GM12878 (cell line): ENCODE measurements around the gene RAB4B. TPM values are rescaled to one million over a fixed set of nuclear protein-coding genes. Genes with fewer than 3 reads are reported as not detected.
A peak's percentile ranks its signal among the peaks of the same experiment; 100 is the strongest.
"Not testable (repeated sequence)": the region's sequence is repeated elsewhere in the genome, so short reads cannot be mapped to it uniquely, and the experiment has no call there.

Source experiments
- ATAC-seq: fragments of 200-7000 bp; cut with Tn5 transposase; 3 replicates; pipeline ENCODE4 v1.9.1; 2020; ENCODE audit warnings: mild to moderate bottlenecking, moderate library complexity
- BruUV-seq: library from RNA; stranded (reverse); fragments of 400-500 nt; replicated peaks from 2 replicates; lab custom pipeline; 2021; lab: Mats Ljungman, UMichigan
- CTCF ChIA-PET: fragments of 300-600 bp; sonication (Branson Sonifier 250); formaldehyde crosslinking; extraction: SDS; loops from one replicate; lab custom pipeline; 2021; ENCODE audit warnings: inconsistent platforms; lab: Yijun Ruan, JAX
- POLR2A ChIA-PET: fragments of 350-600 bp; formaldehyde crosslinking; extraction: SDS; loops from one replicate; lab custom pipeline; 2021; ENCODE audit warnings: inconsistent platforms; lab: Charles Lee
- RAD21 ChIA-PET: fragments of 300-600 bp; sonication (Branson Sonifier 250); formaldehyde crosslinking; loops from one replicate; lab custom pipeline; 2023; ENCODE audit warnings: antibody characterized with exemption; ENCODE audit not compliant: unreplicated experiment; lab: Charles Lee
- SMC1A ChIA-PET: fragments of 300-600 bp; sonication (Branson Sonifier 250); formaldehyde crosslinking; loops from one replicate; lab custom pipeline; 2023; ENCODE audit not compliant: unreplicated experiment, uncharacterized antibody; lab: Charles Lee
- DNase-seq: peaks from one replicate; pipeline ENCODE4 v3.0.0-alpha.2; 2011; ENCODE audit warnings: low read depth, low spot score
- FAIRE-seq: peaks from 3 replicates; lab custom pipeline; 2011; peaks lifted over from hg19 to GRCh38; lab: Jason Lieb, UNC
- H2AFZ ChIP-seq: 2 replicates; pipeline ENCODE4 v1.6.0; 2011; ENCODE audit warnings: low read depth, low read length, control low read depth; ENCODE audit not compliant: control insufficient read depth
- H3K27ac ChIP-seq: 2 replicates; pipeline ENCODE4 v1.5.1; 2011; ENCODE audit warnings: control low read depth; ENCODE audit not compliant: control insufficient read depth, insufficient read depth
- H3K27me3 ChIP-seq, 2 experiments: replicated peaks in 1 of 2; 2 replicates each; pipeline versions ENCODE4 v1.6.0 to v1.6.1; 2011; ENCODE audit warnings: low read length in 1 of 2; ENCODE audit not compliant: control insufficient read depth in 2 of 2, insufficient read depth in 2 of 2
- H3K36me3 ChIP-seq, 2 experiments: 2 replicates each; pipeline ENCODE4 v1.5.1; 2011; ENCODE audit warnings: low read length in 1 of 2; ENCODE audit not compliant: control insufficient read depth in 2 of 2, insufficient read depth in 2 of 2
- H3K4me1 ChIP-seq: 2 replicates; pipeline ENCODE4 v1.6.1; 2011; ENCODE audit warnings: mild to moderate bottlenecking, low read length, moderate library complexity, mixed read lengths; ENCODE audit not compliant: control insufficient read depth, insufficient read depth
- H3K4me2 ChIP-seq: 2 replicates; pipeline ENCODE4 v1.6.0; 2011; ENCODE audit warnings: control low read depth; ENCODE audit not compliant: control insufficient read depth, insufficient read depth
- H3K4me3 ChIP-seq: fragments of 200-600 bp; sonication (generic); 2 replicates; pipeline ENCODE4 v1.5.1; 2016
- H3K79me2 ChIP-seq: 2 replicates; pipeline ENCODE4 v1.6.0; 2011; ENCODE audit warnings: low read length; ENCODE audit not compliant: control insufficient read depth, insufficient read depth
- H3K9ac ChIP-seq: 2 replicates; pipeline ENCODE4 v1.8.0; 2011; ENCODE audit warnings: low read length, control low read depth, mixed read lengths; ENCODE audit not compliant: control insufficient read depth, insufficient read depth
- H3K9me3 ChIP-seq: replicated peaks from 3 replicates; pipeline ENCODE4 v1.5.1; 2011; ENCODE audit warnings: mild to moderate bottlenecking, low read length; ENCODE audit not compliant: control insufficient read depth, insufficient read depth
- H4K20me1 ChIP-seq: 2 replicates; pipeline ENCODE4 v1.6.0; 2011; ENCODE audit not compliant: control insufficient read depth, insufficient read depth
- EED ChIP-seq: sonication (generic); IDR thresholded peaks from 2 replicates; pipeline ENCODE4 v1.6.1; 2016; ENCODE audit warnings: antibody characterized with exemption, low read depth
- IKZF1 ChIP-seq: fragments of 450-650 bp; conservative IDR thresholded peaks from 2 replicates; pipeline ENCODE4 v1.6.1; 2017; ENCODE audit warnings: antibody characterized with exemption, mild to moderate bottlenecking
- IKZF2 ChIP-seq, 2 experiments: fragments of 450-650 bp; IDR thresholded peaks; 2 replicates each; pipeline ENCODE4 v1.6.1; 2017; ENCODE audit warnings: mild to moderate bottlenecking in 2 of 2, moderate library complexity in 2 of 2
- RUNX3 ChIP-seq: IDR thresholded peaks from 2 replicates; pipeline ENCODE4 v1.6.1; 2012; ENCODE audit warnings: low read length, inconsistent platforms
- SPI1 ChIP-seq: IDR thresholded peaks from 2 replicates; pipeline ENCODE4 v1.6.1; 2011; ENCODE audit warnings: low read depth, mild to moderate bottlenecking, low read length, moderate library complexity, borderline replicate concordance; ENCODE audit not compliant: insufficient read depth
- WGBS: methylation state at CpG from one replicate; pipeline ENCODE4 v1.1.6; 2016; ENCODE audit warnings: low lambda C conversion rate; ENCODE audit not compliant: insufficient replicate concordance, insufficient coverage; ENCODE audit errors: missing lambda C conversion rate; 5-methylcytosine and 5-hydroxymethylcytosine counted together
- in situ Hi-C: fragments of 300-500 bp; cut with MboI; formaldehyde crosslinking; loops from 9 replicates; pipeline ENCODE4 v1.14.3; 2018; ENCODE audit warnings: mixed read lengths
- intact Hi-C: fragments of 100-400 bp; cut with micrococcal nuclease; formaldehyde crosslinking; loops from one replicate; pipeline ENCODE4 v1.14.2; 2022; ENCODE audit not compliant: unreplicated experiment
- polyA plus RNA-seq, 11 experiments: library from polyadenylated mRNA; depleted of rRNA in 4 of 11; unstranded in 6 of 11; stranded (reverse) in 5 of 11; fragments of >200 nt; fragmentation: Nextera tagmentation in 4 of 11; fragmentation: Illumina TruSeq in 1 of 11; extraction: Ambion mirVana in 4 of 11; extraction: Trizol in 1 of 11; gene quantifications; 1 replicate in 1 of 11; 2 replicates in 10 of 11; pipeline versions ENCODE4 v1.2.1 to v1.2.3, GENCODE V29; 2011 to 2016; ENCODE audit warnings: inconsistent platforms in 2 of 11, missing spikeins in 2 of 11, low read depth in 1 of 11
- total RNA-seq, 4 experiments: library from RNA; depleted of rRNA in 3 of 4; stranded (reverse); fragments of >200 nt in 3 of 4; fragmentation: Illumina TruSeq in 1 of 4; extraction: Trizol in 1 of 4; gene quantifications; 2 replicates each; pipeline versions ENCODE4 v1.2.1 to v1.2.3, GENCODE V29; 2013 to 2021

Gene RAB4B
- total and polyA plus RNA-seq, 10 of the 15 experiments (the other 5 are each of a cell fraction or from before 2014, with no cell fraction given), result 0.60 to 51.5 (median 27.7) TPM

- CTCF ChIA-PET, H3K27me3 ChIP-seq, BruUV-seq, H3K9me3 ChIP-seq, H2AFZ ChIP-seq, H3K4me3 ChIP-seq, POLR2A ChIA-PET, H3K79me2 ChIP-seq, FAIRE-seq, H3K36me3 ChIP-seq, H3K27ac ChIP-seq, intact Hi-C loops, H3K9ac ChIP-seq, DNase-seq, H4K20me1 ChIP-seq, ATAC-seq: not testable (repeated sequence)
- Histone ChIP-seq H3K4me2 (0 out of 2 replicates have a peak overlapping the region, but pooled peaks have one; percentile 13), H3K4me1 (peaks cover 11% of the 10 kb centered on the region)
- ChIA-PET RAD21 (interaction anchor here (0.6 kb wide), 1 partner anchor 157 kb away, joined by 3 read pairs; no protein-coding TSS in a partner anchor), SMC1A (interaction anchor here (0.8 kb wide), 1 partner anchor 160 kb away, joined by 3 read pairs; no protein-coding TSS in a partner anchor)
- 57% methylated on average over 9 of the region's 9 CpGs for WGBS
- TF ChIP-seq IKZF2 (IDR thresholded peaks at IDR 0.05), result 0 out of 4 replicates have a peak, but pooled peaks of 1 of the 2 experiments have one; percentile 17
- TF ChIP-seq RUNX3, result peak; percentile 79
- peak; percentile 59; the same call in 1 of the 2 replicates for TF ChIP-seq EED
- 0 out of 2 replicates have a peak, but pooled peaks have one; percentile 19 for TF ChIP-seq IKZF1
- peak; percentile 63; the same call in 1 of the 2 replicates for TF ChIP-seq SPI1
- in situ Hi-C loops, result loop anchor here (5.0 kb wide), 1 partner anchor 166 kb away; no protein-coding TSS in a partner anchor
Observed at GRCh38 chr19:40822704-40823553, 44.9 kb downstream of the RAB4B start.

- H3K4me2 ChIP-seq, intact Hi-C loops, H3K36me3 ChIP-seq, POLR2A ChIA-PET, H3K9ac ChIP-seq, H3K27me3 ChIP-seq, H2AFZ ChIP-seq, H3K4me1 ChIP-seq, H3K27ac ChIP-seq, RAD21 ChIA-PET, H3K4me3 ChIP-seq, FAIRE-seq, H3K79me2 ChIP-seq, H4K20me1 ChIP-seq, ATAC-seq, H3K9me3 ChIP-seq, DNase-seq, BruUV-seq, SMC1A ChIA-PET: not testable (repeated sequence)
- WGBS, result 66% methylated on average over 16 of the region's 16 CpGs
- CTCF ChIA-PET, result interaction anchor here (0.6 to 1.6 kb wide), 2 partner anchors 19 to 162 kb away, joined by 3 to 5 read pairs; no protein-coding TSS in a partner anchor
- in situ Hi-C loops, result loop anchor here (5.0 kb wide), 1 partner anchor 168 kb away; no protein-coding TSS in a partner anchor
Observed at GRCh38 chr19:40824916-40825315, 46.9 kb downstream of the RAB4B start.

GRCh38 chr19:40825460-40826095, 47.5 kb downstream of the RAB4B start:
- H3K9me3 ChIP-seq, H2AFZ ChIP-seq, H3K9ac ChIP-seq, H3K27me3 ChIP-seq, H3K4me3 ChIP-seq, H3K79me2 ChIP-seq, intact Hi-C loops, H3K4me2 ChIP-seq, H4K20me1 ChIP-seq, SMC1A ChIA-PET, H3K36me3 ChIP-seq, FAIRE-seq, DNase-seq, in situ Hi-C loops, ATAC-seq, POLR2A ChIA-PET, H3K27ac ChIP-seq, BruUV-seq, RAD21 ChIA-PET, H3K4me1 ChIP-seq: not testable (repeated sequence)
- CTCF ChIA-PET, result interaction anchor here (0.6 to 1.6 kb wide), 2 partner anchors 20 to 162 kb away, joined by 3 to 5 read pairs; no protein-coding TSS in a partner anchor
- WGBS, result 80% methylated on average over 2 of the region's 6 CpGs
